GM19455 (cell line): ENCODE measurements around the gene TTLL4.
"Not testable (repeated sequence)": the region's sequence is repeated elsewhere in the genome, so short reads cannot be mapped to it uniquely, and the experiment has no call there.

Source experiments
- ATAC-seq: cut with Tn5 transposase; IDR thresholded peaks from one replicate; pipeline ENCODE4 v1.9.1; 2021; ENCODE audit not compliant: unreplicated experiment

The TTLL4 gene

GRCh38 chr2:218736531-218736930 is 25.9 kb downstream of the TTLL4 start:
- ATAC-seq: no peak

GRCh38 chr2:218743068-218743467 is 32.4 kb downstream of the TTLL4 start:
- no peak for ATAC-seq

GRCh38 chr2:218744615-218745014 is 34.0 kb downstream of the TTLL4 start:
- no peak for ATAC-seq

GRCh38 chr2:218745160-218745558 is 34.5 kb downstream of the TTLL4 start:
- no peak for ATAC-seq

- no peak for ATAC-seq
Measured at GRCh38 chr2:218745559-218746469, 35.2 kb downstream of the TTLL4 start.

GRCh38 chr2:218746470-218746795 is 35.8 kb downstream of the TTLL4 start:
- ATAC-seq: no peak

- no peak for ATAC-seq
Measured at GRCh38 chr2:218746960-218747359, 36.3 kb downstream of the TTLL4 start.

GRCh38 chr2:218748741-218749441 is 38.3 kb downstream of the TTLL4 start:
- ATAC-seq: no peak

- ATAC-seq: no peak
Measured at GRCh38 chr2:218754201-218754600, 43.6 kb downstream of the TTLL4 start.

- no peak for ATAC-seq
Measured at GRCh38 chr2:218754781-218755180, 44.1 kb downstream of the TTLL4 start.

GRCh38 chr2:218755198-218755566 is 44.5 kb downstream of the TTLL4 start:
- ATAC-seq: no peak

- ATAC-seq: no peak
Measured at GRCh38 chr2:218755567-218756404, 45.2 kb downstream of the TTLL4 start.

GRCh38 chr2:218756599-218757377 is 46.2 kb downstream of the TTLL4 start:
- ATAC-seq: no peak

- ATAC-seq: no peak
Measured at GRCh38 chr2:218761795-218762194, 51.2 kb downstream of the TTLL4 start.

GRCh38 chr2:218772759-218773158 is 62.1 kb downstream of the TTLL4 start:
- ATAC-seq: not testable (repeated sequence)

- ATAC-seq: no peak
Measured at GRCh38 chr2:218773881-218774280, 63.2 kb downstream of the TTLL4 start.

GRCh38 chr2:218776488-218776887 is 65.9 kb downstream of the TTLL4 start:
- ATAC-seq: no peak

- no peak for ATAC-seq
Measured at GRCh38 chr2:218777276-218777990, 66.8 kb downstream of the TTLL4 start.

- ATAC-seq: no peak
Measured at GRCh38 chr2:218780046-218780445, 69.4 kb downstream of the TTLL4 start.
